IPS DF 6.9 (cell line): Measurements from ENCODE around the gene PPP1R12A.

Experiments used
- DNase-seq: peaks from one replicate; pipeline ENCODE4 v3.0.0-alpha.2; 2013; ENCODE audit warnings: low read depth, low spot score
- H3K27ac ChIP-seq: one replicate; pipeline ENCODE4 v1.5.1; 2013; ENCODE audit warnings: low read length, control low read depth
- H3K27me3 ChIP-seq: 2 replicates; pipeline ENCODE4 v1.6.1; 2013; ENCODE audit warnings: mild to moderate bottlenecking, low read length; ENCODE audit not compliant: control insufficient read depth, insufficient read depth
- H3K36me3 ChIP-seq: 2 replicates; pipeline ENCODE4 v1.6.1; 2013; ENCODE audit warnings: low read length; ENCODE audit not compliant: control insufficient read depth, insufficient read depth
- H3K4me1 ChIP-seq: 2 replicates; pipeline ENCODE4 v1.6.1; 2013; ENCODE audit warnings: low read length; ENCODE audit not compliant: control insufficient read depth, insufficient read depth
- H3K4me3 ChIP-seq: 2 replicates; pipeline ENCODE4 v1.5.1; 2013; ENCODE audit warnings: mild to moderate bottlenecking, low read length
- H3K9me3 ChIP-seq: 2 replicates; pipeline ENCODE4 v1.6.1; 2013; ENCODE audit warnings: low read length, inconsistent platforms; ENCODE audit not compliant: control insufficient read depth, insufficient read depth
- WGBS: extraction: QIAGEN DNeasy Blood & Tissue Kit; methylation state at CpG from one replicate; pipeline ENCODE4 v1.1.7; 2013; ENCODE audit warnings: mixed read lengths, missing lambda C conversion rate; ENCODE audit not compliant: insufficient read length, insufficient coverage; 5-methylcytosine and 5-hydroxymethylcytosine counted together

PPP1R12A gene

GRCh38 chr12:79920421-79921238 lies 14.3 kb downstream of the PPP1R12A start:
- no peaks in the 10 kb centered on the region for H3K27me3 ChIP-seq
- no peaks in the 10 kb centered on the region for H3K4me1 ChIP-seq
- no CpG with 5 or more reads among the region's 5 CpGs for WGBS
- H3K27ac ChIP-seq = no peak overlapping the region
- H3K9me3 ChIP-seq = no peaks in the 10 kb centered on the region
- no peak for DNase-seq
- H3K4me3 ChIP-seq = no peak overlapping the region
- H3K36me3 ChIP-seq = no peaks in the 10 kb centered on the region

GRCh38 chr12:79919762-79920161 lies 15.1 kb downstream of the PPP1R12A start:
- Histone ChIP-seq H3K9me3 (no peaks in the 10 kb centered on the region), H3K4me1 (no peaks in the 10 kb centered on the region), H3K27me3 (no peaks in the 10 kb centered on the region), H3K4me3 (no peak overlapping the region), H3K36me3 (no peaks in the 10 kb centered on the region), H3K27ac (no peak overlapping the region)
- WGBS = no CpG with 5 or more reads among the region's 1 CpG
- DNase-seq = no peak

GRCh38 chr12:79916826-79917225 lies 18.1 kb downstream of the PPP1R12A start:
- Histone ChIP-seq H3K27me3 (no peaks in the 10 kb centered on the region), H3K4me1 (no peaks in the 10 kb centered on the region), H3K36me3 (no peaks in the 10 kb centered on the region), H3K4me3 (no peak overlapping the region), H3K9me3 (no peaks in the 10 kb centered on the region), H3K27ac (no peak overlapping the region)
- WGBS = no CpG with 5 or more reads among the region's 2 CpGs
- DNase-seq = no peak

DNA sequence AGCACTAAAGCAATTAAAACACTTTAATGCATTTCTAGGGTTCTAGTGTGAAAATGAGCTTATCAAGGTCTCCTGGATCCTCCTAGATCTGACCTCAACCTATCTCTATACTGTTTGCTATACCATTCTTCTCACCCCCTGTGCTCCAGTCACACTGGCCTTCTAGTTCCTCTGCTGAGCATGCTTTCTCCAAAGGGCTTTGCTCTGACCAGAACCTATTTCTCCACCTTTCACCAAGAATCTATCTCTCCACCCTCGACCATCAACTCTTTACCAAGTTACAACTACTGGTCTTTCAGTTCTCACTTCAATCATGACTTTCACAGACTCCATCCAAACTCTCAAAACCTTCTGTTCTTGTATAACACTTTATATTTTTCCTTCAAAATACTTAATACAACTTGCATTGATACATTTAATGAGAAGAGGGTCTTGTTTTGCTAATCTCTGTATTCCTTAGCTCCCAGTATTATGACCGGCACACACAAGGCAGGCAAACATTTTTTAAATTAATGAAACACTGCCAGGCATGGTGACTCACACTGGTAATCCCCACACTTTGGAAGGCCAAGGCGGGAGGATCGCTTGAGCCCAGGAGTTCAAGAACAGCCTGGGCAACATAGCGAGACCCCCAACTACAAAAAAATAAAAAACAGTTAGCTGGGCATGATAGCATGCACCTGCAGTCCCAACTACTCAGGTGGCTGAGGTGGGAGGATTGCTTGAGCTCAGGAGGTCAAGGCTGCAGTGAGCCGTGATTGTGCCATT lies 22.8 kb downstream of the PPP1R12A start:
- no peaks in the 10 kb centered on the region for H3K36me3 ChIP-seq
- no peak for DNase-seq
- no peaks in the 10 kb centered on the region for H3K27me3 ChIP-seq
- WGBS = 100% methylated on average over 1 of the region's 6 CpGs
- no peaks in the 10 kb centered on the region for H3K4me1 ChIP-seq
- H3K4me3 ChIP-seq = no peak overlapping the region
- no peak overlapping the region for H3K27ac ChIP-seq
- no peaks in the 10 kb centered on the region for H3K9me3 ChIP-seq

- Histone ChIP-seq H3K36me3 (no peaks in the 10 kb centered on the region), H3K27ac (no peak overlapping the region), H3K4me3 (no peak overlapping the region), H3K9me3 (no peaks in the 10 kb centered on the region), H3K4me1 (no peaks in the 10 kb centered on the region), H3K27me3 (no peaks in the 10 kb centered on the region)
- DNase-seq = no peak
These were observed 26.5 kb downstream of the PPP1R12A start for GRCh38 chr12:79908366-79908765.

GRCh38 chr12:79901506-79901905 lies 33.4 kb downstream of the PPP1R12A start:
- no peak overlapping the region for H3K4me3 ChIP-seq
- no peaks in the 10 kb centered on the region for H3K36me3 ChIP-seq
- H3K27ac ChIP-seq = no peak overlapping the region
- peaks cover 5% of the 10 kb centered on the region; the same call in 1 of the 2 replicates for H3K4me1 ChIP-seq
- H3K27me3 ChIP-seq = no peaks in the 10 kb centered on the region
- DNase-seq = no peak
- H3K9me3 ChIP-seq = no peaks in the 10 kb centered on the region
- no CpG with 5 or more reads among the region's 2 CpGs for WGBS

- Histone ChIP-seq H3K27ac (no peak overlapping the region), H3K9me3 (no peaks in the 10 kb centered on the region), H3K4me3 (no peak overlapping the region), H3K27me3 (no peaks in the 10 kb centered on the region), H3K36me3 (no peaks in the 10 kb centered on the region), H3K4me1 (peaks cover 5% of the 10 kb centered on the region; the same call in 1 of the 2 replicates)
- no peak for DNase-seq
- no CpG with 5 or more reads among the region's 2 CpGs for WGBS
These were observed 33.9 kb downstream of the PPP1R12A start for GRCh38 chr12:79900951-79901350.

DNA sequence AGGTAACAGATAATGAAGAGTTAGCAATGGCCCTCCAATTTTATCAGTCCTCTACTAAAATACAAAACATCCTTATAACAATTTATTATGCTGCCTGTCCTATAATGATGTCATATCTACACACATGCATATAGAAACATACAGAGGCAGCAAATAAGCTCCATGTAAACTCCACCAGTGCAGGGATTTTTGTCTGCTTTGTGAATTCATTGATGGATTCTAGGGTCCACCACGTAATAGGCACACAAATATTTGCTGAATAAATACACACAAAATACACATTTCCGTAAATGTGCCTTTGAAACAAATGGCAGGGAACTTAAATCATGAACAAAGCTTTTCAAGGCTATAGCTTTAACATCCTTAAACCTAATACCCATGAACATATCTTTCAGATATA lies 34.7 kb downstream of the PPP1R12A start:
- Histone ChIP-seq H3K27ac (no peak overlapping the region), H3K4me1 (peaks cover 5% of the 10 kb centered on the region; the same call in 1 of the 2 replicates), H3K36me3 (no peaks in the 10 kb centered on the region), H3K4me3 (no peak overlapping the region), H3K27me3 (no peaks in the 10 kb centered on the region), H3K9me3 (no peaks in the 10 kb centered on the region)
- DNase-seq = no peak
- whole genome bisulfite sequencing = no CpG with 5 or more reads among the region's 2 CpGs

DNA sequence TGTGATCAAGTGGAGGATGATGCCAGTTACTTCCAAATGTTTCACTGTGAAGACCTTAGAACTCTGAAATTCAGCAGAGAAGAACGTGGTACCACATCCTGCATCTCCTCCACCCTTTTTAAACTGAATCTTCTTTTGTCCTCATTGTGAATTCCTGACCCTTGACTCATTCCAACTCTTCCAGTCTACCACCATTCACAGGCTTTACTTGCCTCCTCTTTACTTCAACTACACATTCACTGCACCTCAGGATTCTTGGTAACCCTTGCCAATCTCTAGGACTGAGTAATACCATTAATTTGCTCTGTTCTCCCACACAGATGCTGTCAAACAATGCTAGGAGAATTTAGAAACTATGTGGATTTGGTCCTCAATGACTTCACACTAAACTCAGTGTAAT lies 37.3 kb downstream of the PPP1R12A start:
- no peaks in the 10 kb centered on the region for H3K27me3 ChIP-seq
- peaks cover 5% of the 10 kb centered on the region; the same call in 1 of the 2 replicates for H3K4me1 ChIP-seq
- peak; percentile 25 for DNase-seq
- no peaks in the 10 kb centered on the region for H3K9me3 ChIP-seq
- WGBS = no CpG with 5 or more reads among the region's 1 CpG
- H3K36me3 ChIP-seq = no peaks in the 10 kb centered on the region
- H3K27ac ChIP-seq = no peak overlapping the region
- H3K4me3 ChIP-seq = no peak overlapping the region

GRCh38 chr12:79895804-79896203 lies 39.1 kb downstream of the PPP1R12A start:
- Histone ChIP-seq H3K4me3 (no peak overlapping the region), H3K9me3 (no peaks in the 10 kb centered on the region), H3K36me3 (no peaks in the 10 kb centered on the region), H3K4me1 (peaks cover 5% of the 10 kb centered on the region; the same call in 1 of the 2 replicates), H3K27ac (no peak overlapping the region), H3K27me3 (no peaks in the 10 kb centered on the region)
- WGBS = no CpG with 5 or more reads among the region's 1 CpG
- no peak for DNase-seq
